Left ventricle myocardium superior (tissue), 1 donor: ENCODE measurements around the gene NLRC3. TPM values are rescaled to one million over a fixed set of nuclear protein-coding genes. Genes with fewer than 3 reads are reported as not detected.

Experiments used
- ATAC-seq: fragments of 200-7000 bp; cut with Tn5 transposase; one replicate; pipeline ENCODE4 v1.9.1; 2020; ENCODE audit warnings: mild to moderate bottlenecking, moderate library complexity
- DNase-seq: peaks from one replicate; pipeline ENCODE4 v3.0.0-alpha.2; 2020
- intact Hi-C: fragments of 100-400 bp; cut with micrococcal nuclease; formaldehyde crosslinking; loops from one replicate; pipeline ENCODE4 v1.11.0; 2022
- total RNA-seq: library from RNA; stranded (reverse); fragmentation: NEBNext Ultra II Directional; extraction: Animal tissue kit (Norgen Biotek cat#: 25700); gene quantifications from one replicate; pipeline ENCODE4 v1.2.1, GENCODE V29; 2021
- donor health status: DM: no; HTN: yes; CAD: no; lungs with severe emphysema.

The NLRC3 gene
- total RNA-seq, 1 donor from 2014 or later, result 1.1 TPM

- intact Hi-C loops, result no loop called here
- DNase-seq (no peak), ATAC-seq (no peak)
Observed at GRCh38 chr16:3584412-3584811, 7.2 kb upstream of the NLRC3 start.

GRCh38 chr16:3583303-3584038, 6.3 kb upstream of the NLRC3 start:
- ATAC-seq, result no peak
- no peak for DNase-seq
- intact Hi-C loops, result no loop called here

- intact Hi-C loops, result no loop called here
- DNase-seq (no peak), ATAC-seq (no peak)
Observed at GRCh38 chr16:3582276-3583165, 5.3 kb upstream of the NLRC3 start.

- intact Hi-C loops, result no loop called here
- DNase-seq (no peak), ATAC-seq (no peak)
Observed at GRCh38 chr16:3581392-3581791, 4.2 kb upstream of the NLRC3 start.

- ATAC-seq (no peak), DNase-seq (no peak)
- intact Hi-C loops, result no loop called here
Observed at GRCh38 chr16:3580686-3581085, 3.5 kb upstream of the NLRC3 start.

GRCh38 chr16:3580251-3580651, 3.0 kb upstream of the NLRC3 start:
- ATAC-seq (no peak), DNase-seq (no peak)
- intact Hi-C loops, result no loop called here

GRCh38 chr16:3579776-3580175, 2.6 kb upstream of the NLRC3 start:
- no peak for DNase-seq
- ATAC-seq, result no peak
- intact Hi-C loops, result no loop called here

- peak; percentile 16 for ATAC-seq
- intact Hi-C loops, result no loop called here
- DNase-seq, result no peak
Observed at GRCh38 chr16:3578610-3579551, 1.7 kb upstream of the NLRC3 start.

- intact Hi-C loops, result no loop called here
- DNase-seq (no peak), ATAC-seq (no peak)
Observed at GRCh38 chr16:3578121-3578520, 918 bp upstream of the NLRC3 start.

GRCh38 chr16:3576211-3576610, 992 bp downstream of the NLRC3 start:
- intact Hi-C loops, result no loop called here
- ATAC-seq, result no peak

GRCh38 chr16:3575491-3575890, 1.7 kb downstream of the NLRC3 start:
- DNase-seq, result no peak

More at GRCh38 chr16:3576211-3576610, 992 bp downstream of the NLRC3 start:
- no peak for DNase-seq

GRCh38 chr16:3574195-3574594, 3.0 kb downstream of the NLRC3 start:
- ATAC-seq (no peak), DNase-seq (no peak)
- intact Hi-C loops, result no loop called here

More at GRCh38 chr16:3575491-3575890, 1.7 kb downstream of the NLRC3 start:
- no peak for ATAC-seq
- intact Hi-C loops, result no loop called here

- DNase-seq, result no peak
- ATAC-seq, result no peak
- intact Hi-C loops, result no loop called here
Observed at GRCh38 chr16:3573146-3573815, 3.9 kb downstream of the NLRC3 start.

- intact Hi-C loops, result no loop called here
- ATAC-seq (no peak), DNase-seq (no peak)
Observed at GRCh38 chr16:3570420-3571062, 6.7 kb downstream of the NLRC3 start.

- no peak for ATAC-seq
- intact Hi-C loops, result no loop called here
- no peak for DNase-seq
Observed at GRCh38 chr16:3569851-3570250, 7.4 kb downstream of the NLRC3 start.

GRCh38 chr16:3566990-3567389, 10.2 kb downstream of the NLRC3 start:
- DNase-seq (no peak), ATAC-seq (no peak)
- intact Hi-C loops, result no loop called here

- DNase-seq (no peak), ATAC-seq (no peak)
- intact Hi-C loops, result no loop called here
Observed at GRCh38 chr16:3564889-3565141, 12.4 kb downstream of the NLRC3 start.

GRCh38 chr16:3564130-3564888, 12.9 kb downstream of the NLRC3 start:
- DNase-seq (no peak), ATAC-seq (no peak)
- intact Hi-C loops, result no loop called here
